GM13976 (cell line): ENCODE measurements around the gene RUNDC3A.

Source experiments
- DNase-seq: peaks from one replicate; pipeline ENCODE4 v3.0.0; 2012; ENCODE audit warnings: low spot score
- in situ Hi-C: fragments of 300-500 bp; cut with MboI; formaldehyde crosslinking; loops from one replicate; pipeline ENCODE4 v1.12.0; 2022; ENCODE audit warnings: low sequenced_read_pairs, mixed read lengths, inconsistent platforms; ENCODE audit not compliant: unreplicated experiment
- TF ChIP-seq, protein P1 (sequence below): IDR thresholded peaks from 2 replicates; pipeline ENCODE4 v1.5.1; 2012; ENCODE audit warnings: borderline replicate concordance, mild to moderate bottlenecking; ENCODE audit not compliant: insufficient read depth; ENCODE audit errors: extremely low read depth, missing control alignments, control extremely low read depth

Gene RUNDC3A

DNA sequence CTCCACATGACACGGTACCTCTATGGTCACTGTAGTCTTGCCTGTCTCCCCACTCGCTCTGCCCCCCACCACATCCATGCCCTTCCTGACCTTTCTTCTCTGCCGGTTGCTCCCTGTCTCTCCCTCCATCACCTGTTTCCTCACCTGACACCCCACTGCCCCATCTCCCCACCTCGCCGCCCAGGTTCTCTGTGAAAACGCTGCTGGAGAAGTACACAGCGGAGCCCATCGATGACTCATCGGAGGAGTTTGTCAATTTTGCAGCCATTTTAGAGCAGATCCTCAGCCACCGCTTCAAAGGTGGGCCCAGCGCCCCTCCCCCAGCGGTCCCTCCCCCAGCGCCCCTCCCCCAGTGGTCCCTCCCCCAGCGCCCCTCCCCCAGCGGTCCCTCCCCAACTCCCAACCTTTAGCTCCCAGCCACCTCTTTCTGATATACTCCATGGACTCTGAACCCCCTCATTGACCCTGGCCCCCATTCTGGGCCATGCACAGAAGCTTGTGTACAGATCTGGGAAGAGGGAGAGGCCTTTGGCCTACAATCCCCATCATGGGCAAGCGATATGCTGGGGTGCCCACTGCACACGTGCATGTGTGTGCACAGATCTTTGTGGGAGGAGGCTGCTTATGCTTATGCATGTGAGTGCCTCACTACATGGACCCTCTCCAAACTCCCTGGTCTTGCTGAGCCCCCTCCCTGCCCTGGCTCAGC is 4.1 kb downstream of the RUNDC3A start:
- in situ Hi-C loops = no loop called here
- TF ChIP-seq, protein P1, sequence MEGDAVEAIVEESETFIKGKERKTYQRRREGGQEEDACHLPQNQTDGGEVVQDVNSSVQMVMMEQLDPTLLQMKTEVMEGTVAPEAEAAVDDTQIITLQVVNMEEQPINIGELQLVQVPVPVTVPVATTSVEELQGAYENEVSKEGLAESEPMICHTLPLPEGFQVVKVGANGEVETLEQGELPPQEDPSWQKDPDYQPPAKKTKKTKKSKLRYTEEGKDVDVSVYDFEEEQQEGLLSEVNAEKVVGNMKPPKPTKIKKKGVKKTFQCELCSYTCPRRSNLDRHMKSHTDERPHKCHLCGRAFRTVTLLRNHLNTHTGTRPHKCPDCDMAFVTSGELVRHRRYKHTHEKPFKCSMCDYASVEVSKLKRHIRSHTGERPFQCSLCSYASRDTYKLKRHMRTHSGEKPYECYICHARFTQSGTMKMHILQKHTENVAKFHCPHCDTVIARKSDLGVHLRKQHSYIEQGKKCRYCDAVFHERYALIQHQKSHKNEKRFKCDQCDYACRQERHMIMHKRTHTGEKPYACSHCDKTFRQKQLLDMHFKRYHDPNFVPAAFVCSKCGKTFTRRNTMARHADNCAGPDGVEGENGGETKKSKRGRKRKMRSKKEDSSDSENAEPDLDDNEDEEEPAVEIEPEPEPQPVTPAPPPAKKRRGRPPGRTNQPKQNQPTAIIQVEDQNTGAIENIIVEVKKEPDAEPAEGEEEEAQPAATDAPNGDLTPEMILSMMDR = no peak
- DNase-seq = peak; percentile 25

DNA sequence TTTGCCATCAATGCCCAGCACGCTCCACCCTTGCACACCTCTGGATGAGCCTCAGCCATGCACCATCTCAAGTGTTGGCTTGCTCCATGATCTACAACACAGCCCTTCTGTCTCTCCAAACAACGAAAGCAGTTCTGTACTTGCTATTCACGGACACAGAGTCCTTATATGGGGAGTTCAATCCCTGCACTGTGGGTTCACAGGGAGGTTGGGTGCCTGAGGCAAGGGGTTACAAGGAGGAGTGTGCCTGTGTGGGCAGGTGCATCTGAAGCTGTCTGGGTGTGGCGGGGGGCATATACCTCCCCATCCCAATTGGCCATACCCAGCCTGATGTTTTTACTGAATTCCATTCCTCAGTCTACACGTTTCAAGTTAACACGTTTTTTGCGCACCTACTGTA is 5.6 kb downstream of the RUNDC3A start:
- peak; percentile 21 for DNase-seq
- TF ChIP-seq, protein P1 = no peak
- in situ Hi-C loops = no loop called here

DNA sequence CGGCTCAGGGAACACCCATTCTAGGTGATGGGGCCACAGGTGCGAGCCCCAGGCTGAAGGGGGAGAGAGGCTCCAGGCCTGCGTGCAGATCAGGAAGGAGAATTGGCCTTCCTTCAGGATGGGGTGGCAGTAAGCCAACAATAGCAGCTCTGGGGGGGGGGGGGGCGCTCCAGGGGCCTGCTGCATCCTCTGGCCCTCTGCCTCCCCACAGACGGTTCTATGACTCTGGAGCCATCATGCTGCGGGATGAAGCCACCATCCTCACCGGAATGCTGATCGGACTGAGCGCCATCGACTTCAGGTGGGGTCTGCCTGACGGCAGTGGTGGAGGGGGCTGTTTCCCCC is 6.1 kb downstream of the RUNDC3A start:
- DNase-seq = peak; percentile 17
- TF ChIP-seq, protein P1 = no peak
- in situ Hi-C loops = no loop called here

DNA sequence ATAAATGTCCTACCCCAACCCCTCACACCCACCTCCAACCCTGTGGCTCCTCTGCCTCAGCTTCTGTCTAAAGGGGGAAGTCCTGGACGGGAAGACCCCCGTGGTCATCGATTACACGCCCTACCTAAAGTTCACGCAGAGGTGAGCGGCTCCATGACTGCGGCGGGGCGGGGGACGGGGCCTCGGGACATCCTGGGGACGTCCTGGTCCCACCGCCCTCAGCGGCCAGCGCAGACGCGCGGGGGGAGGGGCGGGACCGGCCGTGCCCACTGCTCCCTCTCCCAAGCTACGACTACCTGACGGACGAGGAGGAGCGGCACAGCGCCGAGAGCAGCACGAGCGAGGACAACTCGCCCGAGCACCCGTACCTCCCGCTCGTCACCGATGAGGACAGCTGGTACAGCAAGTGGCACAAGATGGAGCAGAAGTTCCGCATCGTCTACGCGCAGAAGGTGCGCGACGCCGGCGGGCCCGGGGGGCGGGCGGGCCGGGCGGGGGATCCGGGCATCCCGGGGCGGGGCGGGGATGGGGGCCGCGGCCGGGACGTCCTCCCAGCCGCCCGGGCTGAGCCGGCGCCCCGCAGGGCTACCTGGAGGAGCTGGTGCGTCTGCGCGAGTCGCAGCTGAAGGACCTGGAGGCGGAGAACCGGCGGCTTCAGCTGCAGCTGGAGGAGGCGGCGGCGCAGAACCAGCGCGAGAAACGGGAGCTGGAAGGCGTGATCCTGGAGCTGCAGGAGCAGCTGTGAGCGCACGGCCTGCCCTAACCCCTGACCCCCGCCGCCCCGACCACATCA is 6.7 kb downstream of the RUNDC3A start:
- TF ChIP-seq, protein P1 = no peak
- peak; percentile 83 for DNase-seq
- in situ Hi-C loops = no loop called here

DNA sequence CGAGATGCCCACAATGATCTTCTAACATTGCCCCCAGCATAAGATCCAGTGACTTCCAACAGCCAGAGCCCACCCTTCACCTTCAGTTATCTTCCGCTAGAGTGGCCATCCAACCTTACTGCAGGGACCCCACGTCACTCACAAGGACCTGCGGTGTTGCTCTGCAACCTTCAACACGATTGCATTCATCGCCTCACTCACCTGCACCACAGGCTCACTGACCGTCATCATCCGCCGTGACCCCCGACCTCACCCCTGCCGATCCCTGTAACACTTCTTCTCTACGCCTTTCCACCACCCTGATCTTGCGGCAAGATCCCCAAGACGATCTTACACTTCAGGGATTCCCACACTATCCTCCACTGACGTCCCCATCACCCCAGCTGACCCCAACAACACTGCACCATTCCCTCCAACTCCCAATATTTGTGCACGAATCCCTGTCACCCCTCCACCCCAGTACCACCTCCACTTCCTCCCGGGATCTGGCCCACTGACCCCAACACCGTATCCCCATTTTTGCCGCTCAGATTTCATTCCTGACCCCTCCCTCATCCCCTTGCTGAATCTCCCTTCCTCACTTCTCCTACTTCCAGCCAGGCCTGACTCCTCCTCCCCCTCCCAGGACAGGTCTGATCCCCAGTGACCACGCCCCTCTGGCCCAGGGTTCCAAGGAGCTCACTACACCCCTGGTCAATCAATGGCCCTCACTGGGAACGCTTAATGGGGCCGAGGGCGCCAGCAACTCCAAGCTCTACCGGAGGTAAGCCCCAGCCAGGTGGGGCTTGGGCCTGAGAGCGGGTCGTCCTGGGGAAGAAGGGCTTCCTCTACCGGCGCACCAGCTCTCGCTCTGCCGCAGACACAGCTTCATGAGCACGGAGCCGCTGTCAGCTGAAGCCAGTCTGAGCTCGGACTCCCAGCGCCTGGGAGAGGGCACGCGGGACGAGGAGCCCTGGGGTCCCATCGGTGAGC is 7.6 kb downstream of the RUNDC3A start:
- DNase-seq = peak; percentile 32
- in situ Hi-C loops = no loop called here
- TF ChIP-seq, protein P1 = no peak

DNA sequence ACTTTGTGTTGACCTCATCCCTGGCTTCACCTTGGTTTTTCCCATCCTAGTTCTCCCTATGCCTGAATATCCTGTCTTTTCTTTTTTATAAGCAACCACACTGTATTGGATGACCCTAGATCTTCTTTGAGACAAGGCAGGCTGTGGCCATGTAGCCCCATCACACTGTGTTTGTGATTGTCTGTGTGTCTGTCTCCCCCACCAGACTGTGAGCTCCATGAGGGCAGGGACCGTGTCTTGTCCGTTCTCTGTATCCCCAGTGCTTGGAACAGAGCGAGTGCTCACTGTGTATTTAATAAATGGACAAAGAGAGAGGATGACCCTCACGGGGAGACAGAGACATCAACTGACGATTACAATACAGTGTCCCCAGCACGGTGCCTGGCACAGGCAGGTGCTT is 9.1 kb downstream of the RUNDC3A start:
- peak; percentile 8 for DNase-seq
- in situ Hi-C loops = no loop called here

More for the DNA sequence above, 9.1 kb downstream of the RUNDC3A start:
- TF ChIP-seq, protein P1 = no peak
